ENCODE results near the gene SDK1. TPM values are rescaled to one million over a fixed set of nuclear protein-coding genes. Genes with fewer than 3 reads are reported as not detected.

Gene SDK1
- total and polyA plus RNA-seq, 10 of the 15 experiments (the other 5 are each of a cell fraction or from before 2014, with no cell fraction given): 0.14 to 0.33 TPM; not detected in 8

DNA sequence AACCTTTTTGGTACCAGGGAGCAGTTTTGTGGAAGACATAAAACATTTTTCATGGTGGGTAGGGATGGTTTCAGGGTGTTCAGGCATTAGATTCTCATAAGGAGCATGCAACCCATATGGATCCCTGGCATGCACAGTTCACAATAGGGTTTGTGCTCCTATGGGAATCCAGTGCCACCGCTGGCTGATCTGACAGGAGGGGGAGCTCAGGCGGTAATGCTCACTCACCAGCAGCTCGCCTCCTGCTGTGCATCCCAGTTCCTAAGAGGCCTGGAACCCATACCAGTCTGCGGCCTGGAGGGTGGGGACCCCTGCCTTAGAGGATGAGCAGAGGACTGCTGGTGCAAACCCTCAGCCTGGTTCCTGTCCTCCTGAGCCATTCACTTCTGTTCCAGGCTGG, 561.7 kb downstream of the SDK1 start:
- Histone ChIP-seq H3K27me3 (replicated peaks in 1 of 2; ENCODE audit: control insufficient read depth in 2 of 2, insufficient read depth in 2 of 2, low read length in 1 of 2) (no peaks in the 10 kb centered on the region), H2AFZ (ENCODE audit: control insufficient read depth, low read depth, low read length) (no peak overlapping the region), H3K4me3 (no peak overlapping the region), H3K27ac (ENCODE audit: control insufficient read depth, insufficient read depth) (no peak overlapping the region), H3K4me2 (ENCODE audit: control insufficient read depth, insufficient read depth) (no peak overlapping the region), H3K36me3 (ENCODE audit: control insufficient read depth in 2 of 2, insufficient read depth in 2 of 2, low read length in 1 of 2) (no peaks in the 10 kb centered on the region), H4K20me1 (ENCODE audit: control insufficient read depth, insufficient read depth) (no peaks in the 10 kb centered on the region), H3K9ac (ENCODE audit: control insufficient read depth, insufficient read depth, low read length) (no peak overlapping the region), H3K79me2 (ENCODE audit: control insufficient read depth, insufficient read depth, low read length) (no peaks in the 10 kb centered on the region), H3K4me1 (ENCODE audit: control insufficient read depth, insufficient read depth, low read length) (no peaks in the 10 kb centered on the region), H3K9me3 (replicated peaks; ENCODE audit: control insufficient read depth, insufficient read depth, low read length) (no peaks in the 10 kb centered on the region; the same call in 2 of the 3 replicates)
- no peak for TF ChIP-seq FOXM1 (IDR thresholded peaks at IDR 0.05; ENCODE audit: low read depth, low read length)
- TF ChIP-seq SRF (IDR thresholded peaks at IDR 0.05; ENCODE audit: low read depth in 2 of 2, low read length in 2 of 2): no peak
- TF ChIP-seq, protein P1, sequence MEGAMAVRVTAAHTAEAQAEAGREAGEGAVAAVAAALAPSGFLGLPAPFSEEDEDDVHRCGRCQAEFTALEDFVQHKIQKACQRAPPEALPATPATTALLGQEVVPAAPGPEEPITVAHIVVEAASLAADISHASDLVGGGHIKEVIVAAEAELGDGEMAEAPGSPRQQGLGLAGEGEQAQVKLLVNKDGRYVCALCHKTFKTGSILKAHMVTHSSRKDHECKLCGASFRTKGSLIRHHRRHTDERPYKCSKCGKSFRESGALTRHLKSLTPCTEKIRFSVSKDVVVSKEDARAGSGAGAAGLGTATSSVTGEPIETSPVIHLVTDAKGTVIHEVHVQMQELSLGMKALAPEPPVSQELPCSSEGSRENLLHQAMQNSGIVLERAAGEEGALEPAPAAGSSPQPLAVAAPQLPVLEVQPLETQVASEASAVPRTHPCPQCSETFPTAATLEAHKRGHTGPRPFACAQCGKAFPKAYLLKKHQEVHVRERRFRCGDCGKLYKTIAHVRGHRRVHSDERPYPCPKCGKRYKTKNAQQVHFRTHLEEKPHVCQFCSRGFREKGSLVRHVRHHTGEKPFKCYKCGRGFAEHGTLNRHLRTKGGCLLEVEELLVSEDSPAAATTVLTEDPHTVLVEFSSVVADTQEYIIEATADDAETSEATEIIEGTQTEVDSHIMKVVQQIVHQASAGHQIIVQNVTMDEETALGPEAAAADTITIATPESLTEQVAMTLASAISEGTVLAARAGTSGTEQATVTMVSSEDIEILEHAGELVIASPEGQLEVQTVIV (IDR thresholded peaks at IDR 0.05; ENCODE audit: borderline replicate concordance, partially characterized antibody): no peak
- intact Hi-C loops (cut with micrococcal nuclease; ENCODE audit: unreplicated experiment) (no loop called here), in situ Hi-C loops (cut with MboI) (no loop called here)
- ChIA-PET SMC1A (ENCODE audit: uncharacterized antibody, unreplicated experiment) (no interaction called here), POLR2A (no interaction called here), CTCF (no interaction called here), RAD21 (ENCODE audit: unreplicated experiment) (no interaction called here)
- DNase-seq (ENCODE audit: low read depth, low spot score) (no peak), FAIRE-seq (no peak), ATAC-seq (no peak)
- WGBS (ENCODE audit: insufficient coverage, insufficient replicate concordance, low lambda C conversion rate, missing lambda C conversion rate): 58% methylated on average over 4 of the region's 4 CpGs
- no TSS peak for BruUV-seq (replicated peaks)

DNA sequence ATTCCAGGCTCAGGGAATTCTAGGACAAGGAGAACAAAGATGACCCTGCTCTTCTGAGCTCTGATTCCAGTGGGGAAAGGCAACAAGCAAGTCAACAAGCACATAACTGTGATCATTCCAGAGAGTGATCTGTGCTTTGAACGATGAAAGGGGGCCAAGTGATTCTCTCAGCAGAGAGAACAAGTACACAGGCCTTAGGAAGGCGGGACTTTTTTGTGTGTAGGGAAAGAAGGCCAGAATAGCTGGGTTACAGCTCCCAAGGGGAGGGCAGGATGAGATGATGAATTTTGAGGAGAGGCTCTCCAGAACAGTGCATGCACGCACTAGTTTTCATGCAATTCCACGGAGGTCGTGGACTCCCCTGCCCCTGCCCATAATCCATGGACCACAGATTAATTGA, 565.2 kb downstream of the SDK1 start:
- no peak overlapping the region for H3K4me2 ChIP-seq (ENCODE audit: control insufficient read depth, insufficient read depth)
- H3K27me3 ChIP-seq (replicated peaks in 1 of 2; ENCODE audit: control insufficient read depth in 2 of 2, insufficient read depth in 2 of 2, low read length in 1 of 2): no peaks in the 10 kb centered on the region
- 25% methylated on average over 5 of the region's 5 CpGs for WGBS (ENCODE audit: insufficient coverage, insufficient replicate concordance, low lambda C conversion rate, missing lambda C conversion rate)
- no peaks in the 10 kb centered on the region for H3K4me1 ChIP-seq (ENCODE audit: control insufficient read depth, insufficient read depth, low read length)
- ChIA-PET CTCF (no interaction called here), RAD21 (ENCODE audit: unreplicated experiment) (no interaction called here), SMC1A (ENCODE audit: uncharacterized antibody, unreplicated experiment) (no interaction called here), POLR2A (no interaction called here)
- BruUV-seq (replicated peaks): no TSS peak
- no peak overlapping the region for H2AFZ ChIP-seq (ENCODE audit: control insufficient read depth, low read depth, low read length)
- no peak overlapping the region for H3K9ac ChIP-seq (ENCODE audit: control insufficient read depth, insufficient read depth, low read length)
- no peak overlapping the region for H3K27ac ChIP-seq (ENCODE audit: control insufficient read depth, insufficient read depth)
- in situ Hi-C loops (cut with MboI): no loop called here
- DNase-seq (ENCODE audit: low read depth, low spot score) (no peak), ATAC-seq (no peak), FAIRE-seq (no peak)
- intact Hi-C loops (cut with micrococcal nuclease; ENCODE audit: unreplicated experiment): no loop called here
- no peaks in the 10 kb centered on the region for H3K36me3 ChIP-seq (ENCODE audit: control insufficient read depth in 2 of 2, insufficient read depth in 2 of 2, low read length in 1 of 2)
- no peaks in the 10 kb centered on the region for H4K20me1 ChIP-seq (ENCODE audit: control insufficient read depth, insufficient read depth)
- H3K4me3 ChIP-seq: no peak overlapping the region
- TF ChIP-seq FOXK2 (IDR thresholded peaks at IDR 0.05): no peak
- no peak for TF ChIP-seq STAT1 (conservative IDR thresholded peaks at IDR 0.05)
- no peak for TF ChIP-seq TAF1 (IDR thresholded peaks at IDR 0.05; ENCODE audit: borderline replicate concordance, low read depth, low read length)
- TF ChIP-seq PAX5 (IDR thresholded peaks at IDR 0.05; ENCODE audit: borderline replicate concordance, low read depth, low read length): no peak
- TF ChIP-seq GABPA (IDR thresholded peaks at IDR 0.05; ENCODE audit: low read depth): no peak
- TF ChIP-seq, protein P2, sequence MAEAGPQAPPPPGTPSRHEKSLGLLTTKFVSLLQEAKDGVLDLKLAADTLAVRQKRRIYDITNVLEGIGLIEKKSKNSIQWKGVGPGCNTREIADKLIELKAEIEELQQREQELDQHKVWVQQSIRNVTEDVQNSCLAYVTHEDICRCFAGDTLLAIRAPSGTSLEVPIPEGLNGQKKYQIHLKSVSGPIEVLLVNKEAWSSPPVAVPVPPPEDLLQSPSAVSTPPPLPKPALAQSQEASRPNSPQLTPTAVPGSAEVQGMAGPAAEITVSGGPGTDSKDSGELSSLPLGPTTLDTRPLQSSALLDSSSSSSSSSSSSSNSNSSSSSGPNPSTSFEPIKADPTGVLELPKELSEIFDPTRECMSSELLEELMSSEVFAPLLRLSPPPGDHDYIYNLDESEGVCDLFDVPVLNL (IDR thresholded peaks at IDR 0.05; ENCODE audit: low read depth, low read length): no peak
- no peaks in the 10 kb centered on the region for H3K79me2 ChIP-seq (ENCODE audit: control insufficient read depth, insufficient read depth, low read length)
- H3K9me3 ChIP-seq (replicated peaks; ENCODE audit: control insufficient read depth, insufficient read depth, low read length): no peaks in the 10 kb centered on the region; the same call in 2 of the 3 replicates

Measured in GM12878 (cell line).